Inflammatory macrophage treated with lipopolysaccharide for 4 hours (primary cell): ENCODE measurements around the gene VSIG4.

Experiments used
- DNase-seq: peaks from one replicate; pipeline ENCODE4 v3.0.0-alpha.2; 2020

The VSIG4 gene

GRCh38 chrX:66023385-66024091, 16.3 kb downstream of the VSIG4 start:
- DNase-seq, result no peak

- DNase-seq, result no peak
Observed at GRCh38 chrX:66022632-66023384, 17.1 kb downstream of the VSIG4 start.

- no peak for DNase-seq
Observed at GRCh38 chrX:66021765-66022631, 17.9 kb downstream of the VSIG4 start.

GRCh38 chrX:66021401-66021764, 18.5 kb downstream of the VSIG4 start:
- no peak for DNase-seq

- DNase-seq, result peak; percentile 65
Observed at GRCh38 chrX:66020631-66021334, 19.1 kb downstream of the VSIG4 start.

GRCh38 chrX:66019974-66020373, 19.9 kb downstream of the VSIG4 start:
- no peak for DNase-seq

GRCh38 chrX:66019310-66019652, 20.6 kb downstream of the VSIG4 start:
- DNase-seq, result no peak

- peak; percentile 58 for DNase-seq
Observed at GRCh38 chrX:66018585-66019309, 21.1 kb downstream of the VSIG4 start.

- no peak for DNase-seq
Observed at GRCh38 chrX:66017659-66018170, 22.2 kb downstream of the VSIG4 start.

- DNase-seq, result no peak
Observed at GRCh38 chrX:66016905-66017658, 22.8 kb downstream of the VSIG4 start.

GRCh38 chrX:66015900-66016689, 23.8 kb downstream of the VSIG4 start:
- DNase-seq, result no peak

- peak; percentile 89 for DNase-seq
Observed at GRCh38 chrX:66015152-66015831, 24.6 kb downstream of the VSIG4 start.

GRCh38 chrX:66014556-66014955, 25.3 kb downstream of the VSIG4 start:
- DNase-seq, result no peak

GRCh38 chrX:66014084-66014483, 25.8 kb downstream of the VSIG4 start:
- no peak for DNase-seq

- DNase-seq, result peak; percentile 43
Observed at GRCh38 chrX:66013194-66013816, 26.6 kb downstream of the VSIG4 start.

- DNase-seq, result peak; percentile 63
Observed at GRCh38 chrX:66012094-66012534, 27.8 kb downstream of the VSIG4 start.

- no peak for DNase-seq
Observed at GRCh38 chrX:66009231-66009845, 30.5 kb downstream of the VSIG4 start.

- DNase-seq, result peak; percentile 79
Observed at GRCh38 chrX:66008328-66008970, 31.4 kb downstream of the VSIG4 start.
